BE2C (cell line): ENCODE data around the gene PIGZ.

ENCODE experiments used
- DNase-seq: peaks from one replicate; pipeline ENCODE4 v3.0.0-alpha.2; 2020
- H3K27me3 ChIP-seq: fragments of 250-450 bp; sonication (Bioruptor Pico); 2 replicates; pipeline ENCODE4 v1.5.1; 2020; ENCODE audit warnings: mild to moderate bottlenecking
- H3K36me3 ChIP-seq: fragments of 250-450 bp; sonication (Bioruptor Pico); 2 replicates; pipeline ENCODE4 v1.5.1; 2020; ENCODE audit warnings: mild to moderate bottlenecking
- H3K4me1 ChIP-seq: fragments of 250-450 bp; sonication (Bioruptor Pico); 2 replicates; pipeline ENCODE4 v1.5.1; 2020
- H3K4me3 ChIP-seq: 2 replicates; pipeline ENCODE4 v1.5.1; 2011; ENCODE audit warnings: low read depth, low read length
- H3K9me3 ChIP-seq: fragments of 250-450 bp; sonication (Bioruptor Pico); 2 replicates; pipeline ENCODE4 v1.5.1; 2020
- TF ChIP-seq, protein P1 (sequence below): IDR thresholded peaks from 2 replicates; pipeline ENCODE4 v1.5.1; 2012; ENCODE audit warnings: mild to moderate bottlenecking, low read depth, low read length

Gene PIGZ

GRCh38 chr3:196931828-196932587, 36.6 kb downstream of the PIGZ start:
- H3K4me1 ChIP-seq = no peaks in the 10 kb centered on the region
- no peaks in the 10 kb centered on the region for H3K9me3 ChIP-seq
- TF ChIP-seq, protein P1, sequence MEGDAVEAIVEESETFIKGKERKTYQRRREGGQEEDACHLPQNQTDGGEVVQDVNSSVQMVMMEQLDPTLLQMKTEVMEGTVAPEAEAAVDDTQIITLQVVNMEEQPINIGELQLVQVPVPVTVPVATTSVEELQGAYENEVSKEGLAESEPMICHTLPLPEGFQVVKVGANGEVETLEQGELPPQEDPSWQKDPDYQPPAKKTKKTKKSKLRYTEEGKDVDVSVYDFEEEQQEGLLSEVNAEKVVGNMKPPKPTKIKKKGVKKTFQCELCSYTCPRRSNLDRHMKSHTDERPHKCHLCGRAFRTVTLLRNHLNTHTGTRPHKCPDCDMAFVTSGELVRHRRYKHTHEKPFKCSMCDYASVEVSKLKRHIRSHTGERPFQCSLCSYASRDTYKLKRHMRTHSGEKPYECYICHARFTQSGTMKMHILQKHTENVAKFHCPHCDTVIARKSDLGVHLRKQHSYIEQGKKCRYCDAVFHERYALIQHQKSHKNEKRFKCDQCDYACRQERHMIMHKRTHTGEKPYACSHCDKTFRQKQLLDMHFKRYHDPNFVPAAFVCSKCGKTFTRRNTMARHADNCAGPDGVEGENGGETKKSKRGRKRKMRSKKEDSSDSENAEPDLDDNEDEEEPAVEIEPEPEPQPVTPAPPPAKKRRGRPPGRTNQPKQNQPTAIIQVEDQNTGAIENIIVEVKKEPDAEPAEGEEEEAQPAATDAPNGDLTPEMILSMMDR = no peak
- H3K4me3 ChIP-seq = no peak overlapping the region
- H3K27me3 ChIP-seq = no peaks in the 10 kb centered on the region
- peaks cover 72% of the 10 kb centered on the region for H3K36me3 ChIP-seq
- DNase-seq = no peak

DNA sequence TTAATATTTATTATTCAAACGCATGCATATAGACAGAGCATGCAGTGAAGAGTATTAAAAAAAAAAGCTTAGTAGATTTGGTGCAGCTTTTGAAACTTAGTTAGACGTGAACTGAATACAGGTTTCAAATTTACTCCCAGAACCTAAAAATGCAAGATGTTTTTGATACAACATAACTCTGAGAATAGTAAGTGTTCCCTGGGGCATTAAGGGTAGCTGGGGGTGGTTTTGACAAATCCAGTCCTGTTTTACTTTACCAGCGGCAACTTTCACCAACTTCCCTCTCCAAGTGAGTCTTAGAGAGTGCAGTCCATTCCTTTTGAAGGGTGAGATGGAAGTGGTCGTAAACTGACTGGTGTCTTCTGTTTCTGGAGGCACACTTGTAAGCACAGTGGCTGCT, 37.5 kb downstream of the PIGZ start:
- H3K36me3 ChIP-seq = peaks cover 63% of the 10 kb centered on the region
- H3K4me1 ChIP-seq = no peaks in the 10 kb centered on the region
- TF ChIP-seq, protein P1 = no peak

GRCh38 chr3:196927571-196928453, 40.8 kb downstream of the PIGZ start:
- Histone ChIP-seq H3K9me3 (no peaks in the 10 kb centered on the region), H3K4me3 (no peak overlapping the region), H3K27me3 (no peaks in the 10 kb centered on the region), H3K4me1 (no peaks in the 10 kb centered on the region), H3K36me3 (peaks cover 33% of the 10 kb centered on the region)
- TF ChIP-seq, protein P1 = no peak
- DNase-seq = no peak

More for the DNA sequence above, 37.5 kb downstream of the PIGZ start:
- no peak for DNase-seq
- Histone ChIP-seq H3K27me3 (no peaks in the 10 kb centered on the region), H3K4me3 (no peak overlapping the region), H3K9me3 (no peaks in the 10 kb centered on the region)

DNA sequence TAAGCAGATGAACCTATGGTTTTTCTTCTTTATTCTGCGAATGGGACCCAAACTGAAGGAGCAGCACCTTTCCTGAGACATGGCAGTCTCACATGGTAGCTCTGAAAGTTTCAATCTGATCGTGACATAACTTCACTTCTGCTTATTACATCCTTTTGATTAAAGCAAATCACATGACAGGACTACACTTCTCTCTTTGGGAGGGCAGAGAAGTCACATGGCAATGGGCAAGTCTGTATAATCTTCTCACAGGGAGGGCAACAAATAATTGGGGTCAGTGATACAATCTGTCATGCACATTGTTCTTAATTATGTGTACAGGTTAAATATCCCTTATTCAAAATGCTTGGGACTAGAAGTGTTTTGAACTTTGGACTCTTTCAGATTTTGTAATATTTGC, 47.9 kb downstream of the PIGZ start:
- Histone ChIP-seq H3K9me3 (no peaks in the 10 kb centered on the region; the same call in 1 of the 2 replicates), H3K4me3 (no peak overlapping the region), H3K36me3 (peaks cover 2% of the 10 kb centered on the region), H3K27me3 (no peaks in the 10 kb centered on the region), H3K4me1 (no peaks in the 10 kb centered on the region)
- TF ChIP-seq, protein P1 = no peak
- no peak for DNase-seq

GRCh38 chr3:196918968-196919367, 49.7 kb downstream of the PIGZ start:
- Histone ChIP-seq H3K9me3 (peaks cover 3% of the 10 kb centered on the region; the same call in 1 of the 2 replicates), H3K4me1 (no peaks in the 10 kb centered on the region), H3K4me3 (no peak overlapping the region), H3K27me3 (no peaks in the 10 kb centered on the region), H3K36me3 (peaks cover 14% of the 10 kb centered on the region)
- TF ChIP-seq, protein P1 = no peak
- no peak for DNase-seq

GRCh38 chr3:196916995-196917394, 51.6 kb downstream of the PIGZ start:
- peaks cover 3% of the 10 kb centered on the region; the same call in 1 of the 2 replicates for H3K9me3 ChIP-seq
- DNase-seq = no peak
- no peak overlapping the region for H3K4me3 ChIP-seq
- H3K27me3 ChIP-seq = no peaks in the 10 kb centered on the region
- H3K4me1 ChIP-seq = no peaks in the 10 kb centered on the region
- peaks cover 14% of the 10 kb centered on the region for H3K36me3 ChIP-seq
- TF ChIP-seq, protein P1 = no peak
